Pancreas (tissue), 10 donors: ENCODE results near the gene INTS11. TPM values are rescaled to one million over a fixed set of nuclear protein-coding genes. Genes with fewer than 3 reads are reported as not detected.
A peak's percentile ranks its signal among the peaks of the same experiment; 100 is the strongest.

Source experiments
- ATAC-seq, 4 donors: fragments of 200-7000 bp; cut with Tn5 transposase; one replicate each; pipeline versions ENCODE4 v1.8.0 to v1.9.1; 2020; ENCODE audit warnings: mild to moderate bottlenecking in 4 of 4, moderate library complexity in 4 of 4
- DNase-seq, 6 donors: peaks; one replicate each; pipeline ENCODE4 v3.0.0-alpha.2; 2020
- FAIRE-seq: peaks from 2 replicates; lab custom pipeline; 2012; peaks lifted over from hg19 to GRCh38; lab: Jason Lieb, UNC
- H3K27ac ChIP-seq, 4 donors: fragments of 200-600 bp; sonication (generic); 1 replicate in 3 of 4; 2 replicates in 1 of 4; pipeline versions ENCODE4 v1.5.0 to v1.8.0; 2020
- H3K27me3 ChIP-seq, 4 donors: fragments of 200-600 bp; one replicate each; pipeline ENCODE4 v1.8.0; 2021
- H3K36me3 ChIP-seq, 3 donors: fragments of 200-600 bp; sonication (generic) in 1 of 3; one replicate each; pipeline versions ENCODE4 v1.5.0 to v1.8.0; 2020 to 2021
- H3K4me1 ChIP-seq, 3 donors: fragments of 200-600 bp; one replicate each; pipeline ENCODE4 v1.8.0; 2021
- H3K4me3 ChIP-seq, 4 donors: fragments of 200-600 bp; sonication (generic) in 2 of 4; one replicate each; pipeline versions ENCODE4 v1.5.0 to v1.8.0; 2020 to 2021
- H3K9me3 ChIP-seq, 4 donors: fragments of 200-600 bp; one replicate each; pipeline ENCODE4 v1.8.0; 2021
- WGBS, 2 donors: extraction: QIAGEN DNeasy Blood & Tissue Kit; methylation state at CpG; one replicate each; pipeline ENCODE4 v1.1.7; 2013; 5-methylcytosine and 5-hydroxymethylcytosine counted together
- intact Hi-C, 3 donors: fragments of 100-400 bp; cut with DNase I; formaldehyde crosslinking; loops; one replicate each; pipeline versions ENCODE4 v1.11.1 to v1.14.2; 2022
- polyA plus RNA-seq, 2 donors: library from polyadenylated mRNA; stranded (reverse); fragments of 200-250 nt; gene quantifications; one replicate each; pipeline ENCODE4 v1.2.3, GENCODE V29; 2013
- total RNA-seq, 6 donors: library from RNA; stranded (reverse); fragmentation: NEBNext Ultra II Directional in 4 of 6; extraction: Animal tissue kit (Norgen Biotek cat#: 25700) in 4 of 6; gene quantifications; one replicate each; pipeline versions ENCODE4 v1.2.1 to v1.2.4, GENCODE V29; 2021 to 2023
- TF ChIP-seq, protein P1 (sequence below), 4 donors: fragments of 200-600 bp; sonication (generic) in 3 of 4; IDR thresholded peaks; one replicate each; pipeline versions ENCODE4 v1.5.0 to v1.8.0; 2021; ENCODE audit warnings: antibody characterized with exemption in 4 of 4
- donor health status: healthy with polysubstance abuse.
- donor health status: DM: no; HTN: no; CAD: no; lungs with moderate emphysema.
- donor health status: DM: no; HTN: no; CAD: no.
- donor health status: control.
- donor health status: control.
- donor health status: Bipolar disorder and iron deficiency.
- donor health status: DM: yes; HTN: yes; CAD: no.
- donor health status: DM: no; HTN: no; CAD: no.
- donor health status: DM: no; HTN: no; CAD: no.
- donor health status: DM: yes; HTN: yes; CAD: no.

INTS11 gene
- total and polyA plus RNA-seq, 8 donors: 33.4 to 311 (median 58.9) TPM

DNA sequence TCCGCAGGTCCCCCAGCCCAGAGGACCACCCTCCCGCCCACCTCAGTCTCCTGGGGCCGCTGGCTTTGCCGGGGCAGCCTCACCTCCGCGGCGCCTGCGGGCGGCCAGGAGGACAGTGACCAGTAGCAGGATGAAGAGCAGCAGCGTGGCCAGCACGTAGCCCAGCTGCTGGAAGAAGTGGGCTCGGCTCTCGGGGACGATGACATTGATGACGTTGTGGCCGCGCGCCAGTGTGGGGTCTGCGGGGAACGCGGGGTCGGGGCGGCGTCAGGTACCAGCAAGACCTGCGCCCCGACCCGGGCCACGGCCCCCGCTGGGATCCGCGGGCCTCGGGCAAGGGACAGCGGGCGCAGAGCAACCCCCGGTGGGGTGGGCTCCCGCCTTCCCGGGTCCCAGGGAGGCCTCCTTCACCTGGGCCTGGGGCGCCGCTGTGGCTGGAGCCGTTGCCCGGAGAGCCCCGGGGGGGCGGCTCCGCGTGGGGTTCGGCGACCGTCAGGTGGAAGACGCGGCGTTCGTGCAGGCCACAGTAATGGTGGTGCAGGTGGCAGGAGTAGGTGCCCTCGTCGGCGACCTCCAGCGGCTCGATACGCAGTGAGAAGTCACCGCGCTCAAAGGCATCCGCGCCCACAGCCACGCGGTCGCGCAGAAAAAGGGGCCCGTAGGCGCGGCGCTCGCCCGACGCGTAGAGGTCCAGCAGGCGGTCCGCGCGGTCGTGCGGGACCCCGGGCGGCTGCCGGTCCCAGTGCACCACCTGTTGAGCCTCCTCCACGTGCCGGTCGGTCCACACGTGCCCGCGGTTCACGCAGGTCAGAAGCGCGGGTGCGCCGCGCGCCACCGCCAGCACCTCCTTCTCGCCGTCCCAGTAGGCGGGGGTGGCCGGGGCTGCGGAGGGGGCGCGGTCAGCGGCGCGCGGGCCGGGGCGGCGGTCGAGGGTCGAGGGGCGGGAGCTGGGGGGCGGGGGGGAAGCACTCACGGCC, 30.1 kb upstream of the INTS11 start:
- WGBS, 2 donors: 9 to 12% methylated on average over 90 to 116 of the region's 116 CpGs
- peak in 4 of 6 donors; percentile 2 to 79 (median 28) for DNase-seq
- TF ChIP-seq, protein P1, sequence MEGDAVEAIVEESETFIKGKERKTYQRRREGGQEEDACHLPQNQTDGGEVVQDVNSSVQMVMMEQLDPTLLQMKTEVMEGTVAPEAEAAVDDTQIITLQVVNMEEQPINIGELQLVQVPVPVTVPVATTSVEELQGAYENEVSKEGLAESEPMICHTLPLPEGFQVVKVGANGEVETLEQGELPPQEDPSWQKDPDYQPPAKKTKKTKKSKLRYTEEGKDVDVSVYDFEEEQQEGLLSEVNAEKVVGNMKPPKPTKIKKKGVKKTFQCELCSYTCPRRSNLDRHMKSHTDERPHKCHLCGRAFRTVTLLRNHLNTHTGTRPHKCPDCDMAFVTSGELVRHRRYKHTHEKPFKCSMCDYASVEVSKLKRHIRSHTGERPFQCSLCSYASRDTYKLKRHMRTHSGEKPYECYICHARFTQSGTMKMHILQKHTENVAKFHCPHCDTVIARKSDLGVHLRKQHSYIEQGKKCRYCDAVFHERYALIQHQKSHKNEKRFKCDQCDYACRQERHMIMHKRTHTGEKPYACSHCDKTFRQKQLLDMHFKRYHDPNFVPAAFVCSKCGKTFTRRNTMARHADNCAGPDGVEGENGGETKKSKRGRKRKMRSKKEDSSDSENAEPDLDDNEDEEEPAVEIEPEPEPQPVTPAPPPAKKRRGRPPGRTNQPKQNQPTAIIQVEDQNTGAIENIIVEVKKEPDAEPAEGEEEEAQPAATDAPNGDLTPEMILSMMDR (IDR thresholded peaks at IDR 0.05): no peak

DNA sequence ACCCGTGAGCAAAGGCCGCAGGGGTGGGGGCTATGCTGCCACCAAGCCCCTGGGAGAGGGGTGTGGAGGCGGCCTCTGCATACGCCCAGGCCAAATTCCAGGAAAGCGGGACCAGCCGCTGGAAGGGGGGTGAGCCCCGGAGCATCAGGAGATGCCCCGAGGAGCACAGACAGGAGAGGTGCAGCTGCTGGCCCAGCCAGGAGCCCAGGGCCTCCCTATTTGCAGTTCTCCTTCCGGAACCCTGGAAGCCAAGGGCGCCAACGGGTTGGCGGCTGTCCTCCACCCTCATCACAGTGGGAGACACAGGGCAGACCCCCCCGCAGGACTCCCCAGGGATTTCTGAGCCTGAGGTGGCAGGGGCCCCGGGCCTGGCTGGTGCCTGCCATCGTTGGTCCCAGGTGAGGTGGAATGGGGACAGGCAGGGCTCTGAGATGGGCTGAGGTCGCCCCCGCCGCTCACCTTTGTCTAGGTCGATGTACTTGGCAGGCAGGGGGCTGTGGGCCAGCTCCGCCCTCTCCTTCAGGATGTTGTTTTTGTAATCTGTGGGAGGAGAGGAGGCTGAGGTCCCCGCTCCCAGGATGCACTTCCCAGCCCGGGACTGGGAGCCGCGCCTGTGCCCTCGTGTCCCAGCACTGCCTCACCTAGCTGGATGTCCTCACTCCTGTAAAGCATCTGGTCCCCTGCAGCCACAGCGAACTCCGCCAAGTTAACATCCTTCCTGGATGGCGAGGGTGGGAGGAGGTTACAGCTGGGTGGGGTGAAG, 29.1 kb upstream of the INTS11 start:
- Histone ChIP-seq H3K4me1 (no peaks in the 10 kb centered on the region), H3K27me3 (no peaks in the 10 kb centered on the region), H3K36me3 (no peaks in the 10 kb centered on the region), H3K9me3 (no peaks in the 10 kb centered on the region), H3K4me3 (no peak overlapping the region), H3K27ac (no peak overlapping the region)
- WGBS, 2 donors: 10 to 15% methylated on average over 24 to 28 of the region's 28 CpGs
- TF ChIP-seq, protein P1 (IDR thresholded peaks at IDR 0.05): no peak
- FAIRE-seq (no peak), DNase-seq (peak in 2 of 6 donors; percentile 45 to 81), ATAC-seq (no peak)
- intact Hi-C loops: no loop called here

More for the DNA sequence above, 30.1 kb upstream of the INTS11 start:
- no peak overlapping the region for H3K4me3 ChIP-seq
- ATAC-seq (peak in 1 of 4 donors; percentile 2), FAIRE-seq (no peak)
- no peak overlapping the region for H3K27ac ChIP-seq
- intact Hi-C loops: no loop called here
- no peaks in the 10 kb centered on the region for H3K36me3 ChIP-seq
- no peaks in the 10 kb centered on the region for H3K9me3 ChIP-seq
- H3K27me3 ChIP-seq: no peaks in the 10 kb centered on the region
- H3K4me1 ChIP-seq: no peaks in the 10 kb centered on the region

DNA sequence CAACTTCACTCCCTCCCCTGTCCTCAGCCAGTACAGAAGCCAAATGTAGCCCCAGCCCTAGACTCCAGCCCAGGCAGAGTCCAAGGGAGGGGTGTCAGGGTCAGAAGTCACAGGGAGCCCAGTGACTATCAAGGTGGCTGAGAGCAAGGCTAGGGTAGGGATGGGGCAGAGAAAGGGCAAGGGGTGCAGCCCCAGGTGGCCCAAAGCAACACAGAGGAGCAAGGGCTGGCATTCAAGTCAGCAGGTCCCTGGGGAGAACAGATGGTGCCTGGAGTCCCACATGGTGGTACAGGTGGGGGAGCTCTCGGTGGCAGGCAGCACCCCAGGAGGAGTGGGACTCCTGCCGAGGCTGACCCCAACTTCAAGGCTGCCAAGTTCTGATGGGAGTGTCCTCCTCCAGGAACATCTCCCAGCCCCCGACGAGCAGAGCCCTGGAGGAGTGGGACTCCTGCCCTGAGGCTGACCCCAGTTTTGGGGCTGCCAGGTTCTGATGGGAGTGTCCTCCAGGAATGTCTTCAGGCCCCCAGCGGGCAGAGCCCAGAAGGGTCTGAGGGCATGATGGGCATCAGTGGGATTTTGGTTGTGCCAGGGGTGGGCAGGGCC, 28.4 kb upstream of the INTS11 start:
- TF ChIP-seq, protein P1 (IDR thresholded peaks at IDR 0.05): no peak
- no peak for ATAC-seq
- 14 to 15% methylated on average over 4 to 5 of the region's 5 CpGs for WGBS, 2 donors
- Histone ChIP-seq H3K27me3 (no peaks in the 10 kb centered on the region), H3K4me1 (no peaks in the 10 kb centered on the region), H3K9me3 (no peaks in the 10 kb centered on the region), H3K36me3 (no peaks in the 10 kb centered on the region), H3K27ac (no peak overlapping the region), H3K4me3 (no peak overlapping the region)
- DNase-seq: peak in 1 of 6 donors; percentile 38
- intact Hi-C loops: no loop called here
- no peak for FAIRE-seq

DNA sequence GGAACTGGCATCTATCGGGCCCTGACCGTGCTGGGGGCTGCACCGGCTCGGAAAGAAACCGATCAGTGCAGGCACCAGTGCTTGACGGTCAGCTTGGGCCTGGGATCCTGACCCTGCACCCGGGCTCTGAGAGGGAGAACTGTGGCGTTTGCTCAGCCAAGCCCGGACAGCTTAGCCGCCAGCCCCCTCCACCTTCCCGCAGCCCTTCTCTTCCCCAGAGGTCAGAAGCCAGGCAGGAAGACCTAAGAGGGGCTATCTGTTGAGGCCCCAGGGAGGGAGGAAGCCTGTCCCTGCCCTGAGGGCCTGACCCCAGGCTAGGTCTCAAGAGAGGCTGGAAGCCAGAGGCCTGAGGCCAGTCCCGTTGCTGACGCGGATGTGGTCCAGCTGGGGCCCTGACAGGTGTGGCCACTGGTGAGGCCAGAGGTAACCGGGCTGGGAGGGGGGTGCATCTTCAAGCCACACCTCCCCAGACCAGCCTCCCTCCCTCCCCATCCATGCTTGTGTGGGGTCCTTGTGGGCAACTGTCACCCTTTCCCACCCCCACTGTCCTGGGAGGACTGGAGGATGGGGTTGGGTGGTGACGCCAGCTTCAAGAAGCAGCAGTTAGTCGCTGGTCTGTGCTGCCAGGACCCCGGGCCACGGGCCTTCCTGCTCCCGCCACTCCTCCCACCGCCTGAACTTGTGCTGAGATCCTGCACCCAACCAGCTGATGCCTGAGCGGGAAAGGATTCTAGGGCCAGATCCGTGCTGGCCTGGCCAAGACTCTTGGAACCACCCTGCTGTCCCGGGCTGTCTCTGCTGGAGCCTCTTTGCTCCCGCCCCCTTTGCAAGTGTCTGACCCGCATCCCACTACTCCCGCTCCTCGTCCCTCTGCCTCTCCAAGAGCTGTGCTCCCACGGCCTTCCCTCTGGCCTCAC, 27.3 kb upstream of the INTS11 start:
- FAIRE-seq: no peak
- H3K4me1 ChIP-seq: peaks cover 0 to 6% (median under 1%) of the 10 kb centered on the region in 3 donors
- peak in 1 of 6 donors; percentile 60 for DNase-seq
- intact Hi-C loops: no loop called here
- H3K36me3 ChIP-seq: no peaks in the 10 kb centered on the region
- H3K27me3 ChIP-seq: no peaks in the 10 kb centered on the region
- TF ChIP-seq, protein P1 (IDR thresholded peaks at IDR 0.05): no peak
- H3K4me3 ChIP-seq: no peak overlapping the region
- H3K27ac ChIP-seq: no peak overlapping the region
- WGBS, 2 donors: 71 to 81% methylated on average over 19 to 29 of the region's 29 CpGs
- no peak for ATAC-seq
- H3K9me3 ChIP-seq: no peaks in the 10 kb centered on the region
